Psoas muscle (tissue), 8 donors: ENCODE data around the gene CAMK2A. TPM values are rescaled to one million over a fixed set of nuclear protein-coding genes. Genes with fewer than 3 reads are reported as not detected.

ENCODE experiments used
- ATAC-seq, 4 donors: fragments of 200-7000 bp; cut with Tn5 transposase; one replicate each; pipeline ENCODE4 v1.9.1; 2020; ENCODE audit warnings: moderate library complexity in 3 of 4, mild to moderate bottlenecking in 2 of 4
- DNase-seq, 2 donors: peaks; one replicate each; pipeline ENCODE4 v3.0.0-alpha.2; 2020
- H3K27ac ChIP-seq: fragments of 200-600 bp; one replicate; pipeline ENCODE4 v1.8.0; 2022
- H3K27me3 ChIP-seq, 3 donors: fragments of 200-600 bp in 1 of 3; one replicate each; pipeline versions ENCODE4 v1.6.1 to v1.8.0; 2013 to 2022; ENCODE audit warnings: low read length in 2 of 3, mild to moderate bottlenecking in 2 of 3, moderate library complexity in 1 of 3; ENCODE audit not compliant: insufficient read depth in 3 of 3
- H3K36me3 ChIP-seq, 2 donors: fragments of 200-600 bp in 1 of 2; one replicate each; pipeline versions ENCODE4 v1.6.1 to v1.8.0; 2013 to 2022; ENCODE audit warnings: low read depth in 1 of 2, mild to moderate bottlenecking in 1 of 2, moderate library complexity in 1 of 2; ENCODE audit not compliant: insufficient read depth in 1 of 2
- H3K4me1 ChIP-seq: fragments of 200-600 bp; one replicate; pipeline ENCODE4 v1.8.0; 2022
- H3K4me3 ChIP-seq: fragments of 200-600 bp; one replicate; pipeline ENCODE4 v1.8.0; 2022; ENCODE audit warnings: mild to moderate bottlenecking
- H3K9me3 ChIP-seq: fragments of 200-600 bp; one replicate; pipeline ENCODE4 v1.8.0; 2022
- WGBS, 3 donors: extraction: QIAGEN DNeasy Blood & Tissue Kit; methylation state at CpG; one replicate each; pipeline versions ENCODE4 v1.1.6 to v1.1.7; 2013; 5-methylcytosine and 5-hydroxymethylcytosine counted together
- intact Hi-C, 2 donors: fragments of 100-400 bp; cut with DNase I; formaldehyde crosslinking; loops; one replicate each; pipeline versions ENCODE4 v1.11.0 to v1.14.2; 2022
- polyA plus RNA-seq, 3 donors: library from polyadenylated mRNA; stranded (reverse); fragments of 200-250 nt; gene quantifications; one replicate each; pipeline ENCODE4 v1.2.3, GENCODE V29; 2013
- total RNA-seq, 4 donors: library from RNA; stranded (reverse); fragmentation: NEBNext Ultra II Directional in 2 of 4; extraction: Animal tissue kit (Norgen Biotek cat#: 25700) in 2 of 4; gene quantifications; one replicate each; pipeline versions ENCODE4 v1.2.1 to v1.2.4, GENCODE V29; 2021 to 2023
- TF ChIP-seq, protein P1 (sequence below): fragments of 200-600 bp; IDR thresholded peaks from one replicate; pipeline ENCODE4 v1.8.0; 2022; ENCODE audit warnings: antibody characterized with exemption
- donor health status: healthy with polysubstance abuse.
- donor health status: DM: no; HTN: no; CAD: no; lungs with moderate emphysema.
- donor health status: Bipolar disorder and iron deficiency.
- donor health status: healthy.
- donor health status: DM: yes; HTN: yes; CAD: no.
- donor health status: DM: no; HTN: no; CAD: no.
- donor health status: DM: no; HTN: no; CAD: no.
- donor health status: DM: yes; HTN: yes; CAD: no.

The CAMK2A gene
- total and polyA plus RNA-seq, 7 donors: 8.1 to 118 (median 45.3) TPM

DNA sequence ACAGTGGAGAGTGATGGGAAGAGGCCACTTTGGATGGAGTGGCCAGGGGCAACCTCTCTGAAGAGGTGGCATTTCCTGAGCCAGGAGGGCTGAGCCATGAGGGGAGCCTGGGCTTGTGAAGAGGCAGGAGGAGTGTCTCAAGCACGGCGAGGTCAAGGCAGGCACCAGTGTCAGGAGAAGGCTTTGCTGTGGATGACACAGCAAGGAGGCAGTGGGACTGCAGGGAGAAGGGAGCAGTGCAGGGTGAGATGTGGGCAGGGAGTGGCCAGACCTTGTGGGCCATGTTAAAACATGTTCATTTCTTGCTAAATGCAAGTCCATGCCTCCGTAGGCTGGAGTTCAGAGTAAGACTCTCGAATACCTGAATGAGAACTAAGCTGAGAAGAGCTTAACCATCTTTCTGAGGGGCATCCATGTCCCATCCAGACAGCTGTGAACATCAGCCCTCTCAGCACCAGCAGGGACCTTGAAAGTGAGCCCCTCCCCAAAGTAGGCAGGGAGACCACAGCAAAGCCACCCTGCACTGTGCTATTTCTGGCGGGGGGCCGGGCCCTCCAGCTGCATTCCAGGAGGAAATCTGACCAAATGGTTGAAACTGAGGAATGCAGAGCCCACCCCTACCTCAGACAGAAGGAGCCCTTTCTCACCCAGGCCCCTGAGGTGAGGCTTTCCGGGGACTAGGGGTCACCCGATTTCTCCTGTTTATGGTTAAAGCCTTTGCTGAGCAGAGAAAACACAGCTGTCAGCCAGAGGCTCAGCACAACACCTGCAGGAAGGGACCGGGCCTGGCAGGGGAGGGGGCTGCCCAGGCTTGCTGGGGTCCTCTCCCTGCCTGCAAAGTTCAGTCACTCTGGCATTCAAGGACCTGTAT is 29.3 kb upstream of the CAMK2A start:
- Histone ChIP-seq H3K4me1 (peaks cover 9% of the 10 kb centered on the region), H3K36me3 (no peaks in the 10 kb centered on the region), H3K4me3 (no peak overlapping the region), H3K9me3 (no peaks in the 10 kb centered on the region), H3K27ac (no peak overlapping the region), H3K27me3 (no peaks in the 10 kb centered on the region)
- WGBS, 3 donors: 75 to 85% (median 82%) methylated on average over 9 of the region's 9 CpGs
- DNase-seq: no peak
- ATAC-seq: no peak
- TF ChIP-seq, protein P1, sequence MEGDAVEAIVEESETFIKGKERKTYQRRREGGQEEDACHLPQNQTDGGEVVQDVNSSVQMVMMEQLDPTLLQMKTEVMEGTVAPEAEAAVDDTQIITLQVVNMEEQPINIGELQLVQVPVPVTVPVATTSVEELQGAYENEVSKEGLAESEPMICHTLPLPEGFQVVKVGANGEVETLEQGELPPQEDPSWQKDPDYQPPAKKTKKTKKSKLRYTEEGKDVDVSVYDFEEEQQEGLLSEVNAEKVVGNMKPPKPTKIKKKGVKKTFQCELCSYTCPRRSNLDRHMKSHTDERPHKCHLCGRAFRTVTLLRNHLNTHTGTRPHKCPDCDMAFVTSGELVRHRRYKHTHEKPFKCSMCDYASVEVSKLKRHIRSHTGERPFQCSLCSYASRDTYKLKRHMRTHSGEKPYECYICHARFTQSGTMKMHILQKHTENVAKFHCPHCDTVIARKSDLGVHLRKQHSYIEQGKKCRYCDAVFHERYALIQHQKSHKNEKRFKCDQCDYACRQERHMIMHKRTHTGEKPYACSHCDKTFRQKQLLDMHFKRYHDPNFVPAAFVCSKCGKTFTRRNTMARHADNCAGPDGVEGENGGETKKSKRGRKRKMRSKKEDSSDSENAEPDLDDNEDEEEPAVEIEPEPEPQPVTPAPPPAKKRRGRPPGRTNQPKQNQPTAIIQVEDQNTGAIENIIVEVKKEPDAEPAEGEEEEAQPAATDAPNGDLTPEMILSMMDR: no peak
- intact Hi-C loops: no loop called here

DNA sequence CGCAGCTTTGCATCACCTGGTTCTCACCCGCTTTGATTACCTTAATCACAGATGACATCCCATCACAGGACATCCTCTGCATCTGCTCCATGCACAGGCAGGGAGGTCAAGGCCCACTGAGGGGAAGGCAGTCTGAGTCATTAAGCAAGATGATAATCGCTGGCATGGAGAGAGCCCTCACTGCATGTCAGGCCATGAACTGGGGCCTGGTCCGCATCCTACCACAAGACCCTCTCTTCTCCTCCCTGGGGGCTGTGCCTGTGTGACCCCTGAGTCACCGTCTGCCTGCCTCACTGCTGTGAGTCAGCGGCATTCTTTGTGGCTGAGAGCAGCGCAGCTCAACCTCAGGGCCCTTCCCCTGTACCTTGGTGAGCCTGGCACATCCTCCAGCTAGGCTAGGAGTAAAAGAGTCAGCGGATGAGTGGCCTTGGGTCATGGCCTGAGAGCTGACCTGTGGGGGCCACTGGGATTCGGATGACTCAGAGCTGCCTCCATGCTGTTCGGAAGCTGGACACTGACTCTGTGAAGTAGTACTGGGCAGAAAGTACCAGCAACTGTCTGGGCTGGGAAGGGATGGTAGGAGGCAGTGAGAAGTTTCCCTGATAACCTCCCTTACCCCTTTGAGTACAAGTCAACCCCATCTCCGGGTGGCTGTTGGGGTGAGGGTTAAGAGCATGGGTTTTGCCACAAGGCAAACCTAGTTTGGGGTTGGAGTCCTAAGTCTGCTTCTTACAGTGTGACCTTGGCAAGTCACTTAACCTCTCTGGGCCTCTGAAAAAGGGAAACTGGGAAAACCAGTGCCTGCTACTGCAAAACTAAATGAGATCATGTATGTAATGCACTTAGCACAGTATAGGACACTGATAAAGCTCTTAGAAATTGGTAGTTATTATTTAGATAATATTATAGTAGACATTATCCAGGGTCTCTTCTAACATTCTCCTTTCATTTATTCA is 27.8 kb upstream of the CAMK2A start:
- H3K27ac ChIP-seq: no peak overlapping the region
- ATAC-seq (peak in 3 of 4 donors; percentile 42 to 62 (median 54)), DNase-seq (peak in 1 of 2 donors; percentile 49)
- peaks cover 9% of the 10 kb centered on the region for H3K4me1 ChIP-seq
- H3K36me3 ChIP-seq: no peaks in the 10 kb centered on the region
- TF ChIP-seq, protein P1: no peak
- no peaks in the 10 kb centered on the region for H3K9me3 ChIP-seq
- H3K4me3 ChIP-seq: no peak overlapping the region
- WGBS, 3 donors: 85 to 90% (median 88%) methylated on average over 11 of the region's 11 CpGs
- H3K27me3 ChIP-seq: no peaks in the 10 kb centered on the region
- intact Hi-C loops: no loop called here

- TF ChIP-seq, protein P1: no peak
- intact Hi-C loops: no loop called here
- H3K4me3 ChIP-seq: no peak overlapping the region
- no peaks in the 10 kb centered on the region for H3K27me3 ChIP-seq
- H3K27ac ChIP-seq: no peak overlapping the region
- peaks cover 9% of the 10 kb centered on the region for H3K4me1 ChIP-seq
- WGBS, 3 donors: 93 to 96% (median 96%) methylated on average over 3 of the region's 3 CpGs
- H3K36me3 ChIP-seq: no peaks in the 10 kb centered on the region
- ATAC-seq (no peak), DNase-seq (no peak)
- H3K9me3 ChIP-seq: no peaks in the 10 kb centered on the region
Measured at GRCh38 chr5:150316320-150316719, 26.7 kb upstream of the CAMK2A start.

DNA sequence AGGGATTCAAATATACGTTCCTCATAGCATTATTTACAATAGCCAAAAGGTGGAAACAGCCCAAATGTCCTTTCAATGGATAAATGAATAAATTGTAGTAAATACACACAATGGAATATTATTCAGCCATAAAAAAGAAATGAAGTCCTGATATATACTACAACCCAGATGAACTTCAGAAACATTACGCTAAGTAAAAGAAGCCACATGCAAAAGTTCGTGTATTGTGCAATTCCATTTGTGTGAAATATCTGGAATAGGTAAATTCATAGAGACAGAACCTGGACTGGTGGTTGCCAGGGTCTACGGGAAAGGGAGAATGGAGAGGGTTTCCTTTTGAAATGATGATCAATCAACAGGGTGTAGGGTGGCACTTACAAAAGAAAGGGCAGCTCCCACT is 25.7 kb upstream of the CAMK2A start:
- Histone ChIP-seq H3K27ac (no peak overlapping the region), H3K4me3 (no peak overlapping the region), H3K36me3 (no peaks in the 10 kb centered on the region), H3K4me1 (peaks cover 9% of the 10 kb centered on the region), H3K27me3 (no peaks in the 10 kb centered on the region), H3K9me3 (no peaks in the 10 kb centered on the region)
- TF ChIP-seq, protein P1: no peak
- intact Hi-C loops: no loop called here
- DNase-seq (no peak), ATAC-seq (no peak)
- whole genome bisulfite sequencing, 3 donors: 94 to 98% (median 96%) methylated on average over 4 of the region's 4 CpGs
